ENCODE measurements around the gene NLGN1. TPM values are rescaled to one million over a fixed set of nuclear protein-coding genes. Genes with fewer than 3 reads are reported as not detected.

NLGN1 gene
- total RNA-seq, 5 donors from 2014 or later (not counting 1 experiment from before 2014, with no cell fraction given): 0.18 TPM; not detected in 4

DNA sequence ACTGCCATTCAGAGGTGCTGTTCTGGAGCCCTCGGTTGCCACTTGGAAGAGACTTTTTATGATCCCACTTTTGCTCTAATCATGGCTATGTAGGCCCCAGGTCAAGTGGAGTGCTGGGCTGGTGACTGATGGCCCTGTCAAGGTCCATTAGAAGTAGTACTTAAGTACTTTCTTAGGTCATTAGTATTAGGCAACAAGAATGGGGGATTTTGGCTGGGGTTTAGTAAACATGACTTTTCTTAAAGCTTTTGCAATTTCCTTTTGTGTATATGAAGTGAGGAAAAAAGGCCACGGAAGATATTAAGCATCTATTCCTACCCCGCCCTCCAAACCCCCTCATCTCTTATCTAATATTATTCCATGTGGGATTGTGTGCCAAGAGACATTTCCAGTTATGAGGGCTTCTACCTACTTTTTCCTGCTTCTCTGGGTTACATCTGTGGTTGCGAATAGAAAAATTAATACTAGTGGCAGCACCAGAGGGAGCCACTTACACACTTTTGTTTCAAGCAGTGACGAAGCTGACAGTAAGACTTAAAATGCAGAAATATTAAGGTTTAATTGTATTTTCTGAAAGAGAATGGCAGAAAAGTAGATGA is 13.9 kb downstream of the NLGN1 start:
- no peaks in the 10 kb centered on the region for H3K27me3 ChIP-seq (replicated peaks in 1 of 2; ENCODE audit: control insufficient read depth in 2 of 2, extremely low read depth in 1 of 2, insufficient read depth in 2 of 2, low read length in 1 of 2)
- 40% methylated on average over 1 of the region's 5 CpGs for WGBS (ENCODE audit: insufficient coverage)
- no peak overlapping the region for H3K4me3 ChIP-seq (ENCODE audit: control insufficient read depth in 1 of 2, extremely low read depth in 1 of 2, low read length in 1 of 2)
- H3K9me3 ChIP-seq: no peaks in the 10 kb centered on the region
- H3K27ac ChIP-seq (ENCODE audit: low read length): no peak overlapping the region
- H3K4me1 ChIP-seq (ENCODE audit: control insufficient read depth in 1 of 2, extremely low read depth in 1 of 2, insufficient read depth in 2 of 2, low read length in 2 of 2): no peaks in the 10 kb centered on the region
- H3K36me3 ChIP-seq (ENCODE audit: control insufficient read depth in 2 of 2, extremely low read depth in 1 of 2, insufficient read depth in 1 of 2, low read length in 1 of 2): no peaks in the 10 kb centered on the region
- no peak for ATAC-seq (replicated peaks in 1 of 4)
- Mint-ChIP-seq H3K9me3 (no peaks in the 10 kb centered on the region), H3K4me3 (no peak overlapping the region), H3K36me3 (no peaks in the 10 kb centered on the region), H3K4me1 (no peaks in the 10 kb centered on the region), H3K27ac (no peak overlapping the region), H3K27me3 (peaks cover 0 to 2% of the 10 kb centered on the region in 2 donors)
- DNase-seq: no peak
- CTCF ChIA-PET: interaction anchor here in 1 of 2 donors (0.5 kb wide), 1 partner anchor 14 kb away, joined by 6 read pairs; the partner anchor contains the start of gene NLGN1
- POLR2A ChIA-PET: no interaction called here

DNA sequence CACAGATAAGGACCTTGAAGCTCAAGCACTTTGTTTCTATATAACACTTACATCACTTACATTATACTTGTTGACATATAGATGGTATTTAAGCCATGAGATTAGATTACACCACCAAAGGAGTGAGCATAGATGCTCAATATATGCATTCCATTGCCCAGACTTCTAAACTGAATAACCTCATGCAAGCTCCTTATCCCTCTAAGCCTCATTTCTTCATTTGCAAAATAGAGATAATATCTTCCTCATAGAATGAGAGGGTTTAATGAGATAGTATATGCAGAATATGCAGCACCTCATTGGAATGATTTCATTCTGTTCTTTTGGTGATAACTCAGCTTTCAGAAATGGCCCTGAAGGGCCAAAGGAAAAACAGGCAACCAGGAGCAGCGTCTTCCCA is 18.5 kb downstream of the NLGN1 start:
- Mint-ChIP-seq H3K4me1 (no peaks in the 10 kb centered on the region), H3K27ac (no peak overlapping the region), H3K9me3 (no peaks in the 10 kb centered on the region), H3K27me3 (peaks cover 0 to 2% of the 10 kb centered on the region in 2 donors), H3K4me3 (no peak overlapping the region), H3K36me3 (no peaks in the 10 kb centered on the region)
- Histone ChIP-seq H3K36me3 (ENCODE audit: control insufficient read depth in 2 of 2, extremely low read depth in 1 of 2, insufficient read depth in 1 of 2, low read length in 1 of 2) (no peaks in the 10 kb centered on the region), H3K27me3 (replicated peaks in 1 of 2; ENCODE audit: control insufficient read depth in 2 of 2, extremely low read depth in 1 of 2, insufficient read depth in 2 of 2, low read length in 1 of 2) (no peaks in the 10 kb centered on the region), H3K4me3 (ENCODE audit: control insufficient read depth in 1 of 2, extremely low read depth in 1 of 2, low read length in 1 of 2) (no peak overlapping the region), H3K9me3 (no peaks in the 10 kb centered on the region), H3K4me1 (ENCODE audit: control insufficient read depth in 1 of 2, extremely low read depth in 1 of 2, insufficient read depth in 2 of 2, low read length in 2 of 2) (no peaks in the 10 kb centered on the region), H3K27ac (ENCODE audit: low read length) (no peak overlapping the region)
- ATAC-seq (replicated peaks in 1 of 4): no peak
- WGBS (ENCODE audit: insufficient coverage): 40% methylated on average over 1 of the region's 1 CpG
- CTCF ChIA-PET: no interaction called here
- DNase-seq: no peak
- POLR2A ChIA-PET: no interaction called here

DNA sequence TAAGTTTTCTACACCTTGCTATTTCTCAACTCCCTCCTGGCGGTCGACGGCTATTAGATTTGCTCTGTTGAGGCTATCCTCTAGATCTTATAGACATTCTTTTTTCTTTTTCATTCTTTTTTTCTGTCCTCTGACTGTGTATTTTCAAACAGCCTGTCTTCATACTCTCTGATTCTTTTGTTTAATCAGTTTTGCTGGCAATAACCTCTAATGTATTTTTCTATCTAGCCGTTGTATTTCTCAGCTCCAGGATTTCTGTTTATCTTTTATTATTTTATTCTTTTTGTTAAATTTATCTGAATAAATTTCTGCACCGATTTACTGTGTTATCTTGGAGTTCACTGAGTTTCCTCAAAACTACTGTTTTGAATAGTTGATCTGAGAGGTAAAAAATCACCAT is 31.5 kb downstream of the NLGN1 start:
- WGBS (ENCODE audit: insufficient coverage): 100% methylated on average over 2 of the region's 5 CpGs
- POLR2A ChIA-PET: no interaction called here

GRCh38 chr3:173429527-173429926 is 32.0 kb downstream of the NLGN1 start:
- H3K4me3 ChIP-seq (ENCODE audit: control insufficient read depth in 1 of 2, extremely low read depth in 1 of 2, low read length in 1 of 2): no peak overlapping the region
- 71% methylated on average over 1 of the region's 1 CpG for WGBS (ENCODE audit: insufficient coverage)
- H3K36me3 ChIP-seq (ENCODE audit: control insufficient read depth in 2 of 2, extremely low read depth in 1 of 2, insufficient read depth in 1 of 2, low read length in 1 of 2): no peaks in the 10 kb centered on the region
- CTCF ChIA-PET: no interaction called here
- no peaks in the 10 kb centered on the region for H3K36me3 Mint-ChIP-seq
- H3K27me3 Mint-ChIP-seq: no peaks in the 10 kb centered on the region
- no peak overlapping the region for H3K27ac ChIP-seq (ENCODE audit: low read length)
- no peaks in the 10 kb centered on the region for H3K9me3 ChIP-seq
- DNase-seq: no peak
- ATAC-seq (replicated peaks in 1 of 4): no peak
- POLR2A ChIA-PET: no interaction called here
- H3K4me1 ChIP-seq (ENCODE audit: control insufficient read depth in 1 of 2, extremely low read depth in 1 of 2, insufficient read depth in 2 of 2, low read length in 2 of 2): no peaks in the 10 kb centered on the region
- H3K27me3 ChIP-seq (replicated peaks in 1 of 2; ENCODE audit: control insufficient read depth in 2 of 2, extremely low read depth in 1 of 2, insufficient read depth in 2 of 2, low read length in 1 of 2): no peaks in the 10 kb centered on the region
- no peak overlapping the region for H3K4me3 Mint-ChIP-seq
- H3K9me3 Mint-ChIP-seq: peaks cover 15 to 34% (median 26%) of the 10 kb centered on the region in 3 donors
- H3K27ac Mint-ChIP-seq: no peak overlapping the region
- H3K4me1 Mint-ChIP-seq: no peaks in the 10 kb centered on the region

More for the DNA sequence above, 31.5 kb downstream of the NLGN1 start:
- no peak overlapping the region for H3K27ac Mint-ChIP-seq
- H3K9me3 ChIP-seq: no peaks in the 10 kb centered on the region
- no peak overlapping the region for H3K4me3 Mint-ChIP-seq
- no peaks in the 10 kb centered on the region for H3K27me3 Mint-ChIP-seq
- no peaks in the 10 kb centered on the region for H3K36me3 Mint-ChIP-seq
- no peaks in the 10 kb centered on the region for H3K4me1 Mint-ChIP-seq
- no peak for DNase-seq
- H3K9me3 Mint-ChIP-seq: peaks cover 18 to 34% (median 26%) of the 10 kb centered on the region in 3 donors
- H3K4me1 ChIP-seq (ENCODE audit: control insufficient read depth in 1 of 2, extremely low read depth in 1 of 2, insufficient read depth in 2 of 2, low read length in 2 of 2): no peaks in the 10 kb centered on the region
- CTCF ChIA-PET: no interaction called here
- H3K27ac ChIP-seq (ENCODE audit: low read length): no peak overlapping the region
- no peaks in the 10 kb centered on the region for H3K36me3 ChIP-seq (ENCODE audit: control insufficient read depth in 2 of 2, extremely low read depth in 1 of 2, insufficient read depth in 1 of 2, low read length in 1 of 2)
- no peak for ATAC-seq (replicated peaks in 1 of 4)
- H3K4me3 ChIP-seq (ENCODE audit: control insufficient read depth in 1 of 2, extremely low read depth in 1 of 2, low read length in 1 of 2): no peak overlapping the region
- no peaks in the 10 kb centered on the region for H3K27me3 ChIP-seq (replicated peaks in 1 of 2; ENCODE audit: control insufficient read depth in 2 of 2, extremely low read depth in 1 of 2, insufficient read depth in 2 of 2, low read length in 1 of 2)

DNA sequence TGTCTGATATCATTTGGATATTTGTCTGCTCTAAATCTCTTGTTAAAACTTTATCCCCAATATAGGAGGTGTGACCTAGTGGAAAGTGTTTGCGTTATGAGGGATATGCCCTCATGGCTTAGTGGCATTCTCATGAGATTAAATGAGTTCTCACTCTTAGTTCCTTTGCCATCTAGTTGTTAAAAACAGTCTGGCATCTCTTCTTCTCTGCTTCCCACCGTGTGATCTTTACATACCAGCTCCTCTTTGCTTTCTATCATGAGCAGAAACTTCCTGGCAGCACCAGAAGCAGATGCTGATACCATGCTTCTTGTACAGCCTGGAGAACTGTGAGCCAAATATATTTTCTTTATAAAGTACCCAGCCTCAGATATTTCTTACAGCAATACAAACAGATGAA is 33.0 kb downstream of the NLGN1 start:
- no peak for ATAC-seq (replicated peaks in 1 of 4)
- no peaks in the 10 kb centered on the region for H3K4me1 Mint-ChIP-seq

DNA sequence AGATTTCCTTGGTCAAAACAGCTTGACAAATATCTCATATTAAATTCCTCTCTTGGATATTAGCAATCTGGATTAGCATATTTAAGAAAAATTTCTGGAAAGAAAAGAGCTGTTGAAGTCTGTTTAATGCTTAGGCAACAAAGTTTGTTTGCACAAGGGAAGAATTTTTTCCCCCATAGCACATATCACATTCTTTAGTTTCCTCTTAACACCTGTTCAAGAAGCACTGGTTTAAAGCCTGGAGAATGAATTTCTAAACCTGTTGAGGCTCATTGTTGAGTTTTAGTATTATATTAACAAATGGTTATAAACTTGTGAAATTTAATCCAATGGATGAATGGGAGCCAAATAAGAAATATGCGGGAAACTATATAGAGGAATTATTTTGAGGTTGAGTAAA is 41.5 kb downstream of the NLGN1 start:
- DNase-seq (no peak), ATAC-seq (replicated peaks in 1 of 4) (no peak)
- H3K27ac Mint-ChIP-seq: no peak overlapping the region
- no peaks in the 10 kb centered on the region for H3K27me3 Mint-ChIP-seq
- Histone ChIP-seq H3K27ac (ENCODE audit: low read length) (no peak overlapping the region), H3K36me3 (ENCODE audit: control insufficient read depth in 2 of 2, extremely low read depth in 1 of 2, insufficient read depth in 1 of 2, low read length in 1 of 2) (no peaks in the 10 kb centered on the region), H3K4me1 (ENCODE audit: control insufficient read depth in 1 of 2, extremely low read depth in 1 of 2, insufficient read depth in 2 of 2, low read length in 2 of 2) (no peaks in the 10 kb centered on the region), H3K4me3 (ENCODE audit: control insufficient read depth in 1 of 2, extremely low read depth in 1 of 2, low read length in 1 of 2) (no peak overlapping the region), H3K9me3 (no peaks in the 10 kb centered on the region), H3K27me3 (replicated peaks in 1 of 2; ENCODE audit: control insufficient read depth in 2 of 2, extremely low read depth in 1 of 2, insufficient read depth in 2 of 2, low read length in 1 of 2) (no peaks in the 10 kb centered on the region)
- WGBS (ENCODE audit: insufficient coverage): no CpG with 5 or more reads among the region's 1 CpG
- POLR2A ChIA-PET: no interaction called here
- H3K36me3 Mint-ChIP-seq: no peaks in the 10 kb centered on the region
- peaks cover 0 to 3% (median 3%) of the 10 kb centered on the region in 3 donors for H3K9me3 Mint-ChIP-seq
- CTCF ChIA-PET: no interaction called here
- H3K4me3 Mint-ChIP-seq: no peak overlapping the region
- H3K4me1 Mint-ChIP-seq: no peaks in the 10 kb centered on the region

More for the DNA sequence above, 33.0 kb downstream of the NLGN1 start:
- Mint-ChIP-seq H3K36me3 (no peaks in the 10 kb centered on the region), H3K9me3 (peaks cover 15 to 34% (median 26%) of the 10 kb centered on the region in 3 donors), H3K4me3 (no peak overlapping the region), H3K27ac (no peak overlapping the region), H3K27me3 (no peaks in the 10 kb centered on the region)
- ChIA-PET POLR2A (interaction anchor here in 1 of 2 donors (0.6 kb wide), 1 partner anchor 140 kb away, joined by 3 read pairs; no protein-coding TSS in a partner anchor), CTCF (no interaction called here)
- Histone ChIP-seq H3K36me3 (ENCODE audit: control insufficient read depth in 2 of 2, extremely low read depth in 1 of 2, insufficient read depth in 1 of 2, low read length in 1 of 2) (no peaks in the 10 kb centered on the region), H3K4me1 (ENCODE audit: control insufficient read depth in 1 of 2, extremely low read depth in 1 of 2, insufficient read depth in 2 of 2, low read length in 2 of 2) (no peaks in the 10 kb centered on the region), H3K4me3 (ENCODE audit: control insufficient read depth in 1 of 2, extremely low read depth in 1 of 2, low read length in 1 of 2) (no peak overlapping the region), H3K27ac (ENCODE audit: low read length) (no peak overlapping the region), H3K27me3 (replicated peaks in 1 of 2; ENCODE audit: control insufficient read depth in 2 of 2, extremely low read depth in 1 of 2, insufficient read depth in 2 of 2, low read length in 1 of 2) (no peaks in the 10 kb centered on the region), H3K9me3 (no peaks in the 10 kb centered on the region)
- 0% methylated on average over 1 of the region's 2 CpGs for WGBS (ENCODE audit: insufficient coverage)
- DNase-seq: no peak

All from T-cell (primary cell).